ENCODE data around the gene SGSM2. TPM values are rescaled to one million over a fixed set of nuclear protein-coding genes. Genes with fewer than 3 reads are reported as not detected.

SGSM2 gene
- polyA plus RNA-seq, 1 donor from 2014 or later: 222 TPM

DNA sequence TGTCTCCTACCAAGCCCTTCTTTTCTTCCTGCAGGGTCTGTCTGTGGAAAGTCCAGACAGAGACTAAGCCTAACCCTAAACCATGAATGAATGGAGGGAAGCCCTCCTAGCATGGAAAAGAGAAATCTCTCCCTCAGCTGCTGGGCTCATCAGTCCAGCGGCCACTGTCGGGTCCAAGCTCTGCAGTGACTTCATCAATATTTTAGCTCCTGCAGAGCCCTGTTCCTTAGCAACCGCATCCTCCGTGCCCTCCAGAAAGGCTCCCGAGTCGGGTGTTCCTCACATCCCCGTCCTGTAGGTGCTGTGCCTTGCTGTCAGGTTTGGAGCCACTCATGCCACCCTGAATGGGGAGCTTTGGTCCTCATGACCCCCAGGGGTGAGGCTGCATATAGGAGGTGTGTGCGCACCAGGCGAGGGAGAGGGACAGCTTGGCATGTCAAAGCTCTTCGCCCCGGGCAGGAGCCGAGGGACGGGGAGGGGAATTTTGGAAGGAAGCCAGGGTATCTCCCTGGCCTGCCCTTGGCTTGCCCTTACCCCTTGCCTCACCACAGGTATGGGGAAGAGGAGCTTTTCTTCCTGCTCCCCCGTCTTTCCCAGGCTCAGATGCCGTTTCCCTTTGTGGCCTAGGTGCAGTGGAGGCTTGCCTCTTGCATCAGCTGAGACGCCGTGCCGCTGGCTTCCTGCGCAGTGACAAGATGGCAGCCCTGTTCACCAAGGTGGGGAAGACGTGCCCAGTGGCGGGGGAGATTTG lies 23.9 kb downstream of the SGSM2 start:
- no peaks in the 10 kb centered on the region for H3K27me3 ChIP-seq (ENCODE audit: insufficient read depth, low read depth, low read length)
- no peaks in the 10 kb centered on the region for H3K79me2 ChIP-seq (replicated peaks; ENCODE audit: insufficient read depth, low read length)
- no peaks in the 10 kb centered on the region for H3F3A ChIP-seq (ENCODE audit: insufficient read depth, low read length, poor library complexity, severe bottlenecking)
- no peaks in the 10 kb centered on the region for H4K20me1 ChIP-seq (ENCODE audit: insufficient read depth)
- H3K9me2 ChIP-seq (ENCODE audit: insufficient read depth, low read length): no peaks in the 10 kb centered on the region
- TF ChIP-seq, protein P1, sequence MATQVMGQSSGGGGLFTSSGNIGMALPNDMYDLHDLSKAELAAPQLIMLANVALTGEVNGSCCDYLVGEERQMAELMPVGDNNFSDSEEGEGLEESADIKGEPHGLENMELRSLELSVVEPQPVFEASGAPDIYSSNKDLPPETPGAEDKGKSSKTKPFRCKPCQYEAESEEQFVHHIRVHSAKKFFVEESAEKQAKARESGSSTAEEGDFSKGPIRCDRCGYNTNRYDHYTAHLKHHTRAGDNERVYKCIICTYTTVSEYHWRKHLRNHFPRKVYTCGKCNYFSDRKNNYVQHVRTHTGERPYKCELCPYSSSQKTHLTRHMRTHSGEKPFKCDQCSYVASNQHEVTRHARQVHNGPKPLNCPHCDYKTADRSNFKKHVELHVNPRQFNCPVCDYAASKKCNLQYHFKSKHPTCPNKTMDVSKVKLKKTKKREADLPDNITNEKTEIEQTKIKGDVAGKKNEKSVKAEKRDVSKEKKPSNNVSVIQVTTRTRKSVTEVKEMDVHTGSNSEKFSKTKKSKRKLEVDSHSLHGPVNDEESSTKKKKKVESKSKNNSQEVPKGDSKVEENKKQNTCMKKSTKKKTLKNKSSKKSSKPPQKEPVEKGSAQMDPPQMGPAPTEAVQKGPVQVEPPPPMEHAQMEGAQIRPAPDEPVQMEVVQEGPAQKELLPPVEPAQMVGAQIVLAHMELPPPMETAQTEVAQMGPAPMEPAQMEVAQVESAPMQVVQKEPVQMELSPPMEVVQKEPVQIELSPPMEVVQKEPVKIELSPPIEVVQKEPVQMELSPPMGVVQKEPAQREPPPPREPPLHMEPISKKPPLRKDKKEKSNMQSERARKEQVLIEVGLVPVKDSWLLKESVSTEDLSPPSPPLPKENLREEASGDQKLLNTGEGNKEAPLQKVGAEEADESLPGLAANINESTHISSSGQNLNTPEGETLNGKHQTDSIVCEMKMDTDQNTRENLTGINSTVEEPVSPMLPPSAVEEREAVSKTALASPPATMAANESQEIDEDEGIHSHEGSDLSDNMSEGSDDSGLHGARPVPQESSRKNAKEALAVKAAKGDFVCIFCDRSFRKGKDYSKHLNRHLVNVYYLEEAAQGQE (IDR thresholded peaks at IDR 0.05; ENCODE audit: borderline replicate concordance): no peak
- TF ChIP-seq SMC3 (conservative IDR thresholded peaks at IDR 0.05; ENCODE audit: poor library complexity) (no peak), POLR2AphosphoS5 (IDR thresholded peaks at IDR 0.05) (no peak)
- no peak overlapping the region for H3K27ac ChIP-seq (ENCODE audit: low read length)
- H3K4me2 ChIP-seq (ENCODE audit: low read length): no peak overlapping the region
- H3K9me3 ChIP-seq (ENCODE audit: low read length): no peaks in the 10 kb centered on the region
- no peaks in the 10 kb centered on the region for H3K36me3 ChIP-seq (ENCODE audit: insufficient read depth, low read length)
- no peak overlapping the region for H3K9ac ChIP-seq (ENCODE audit: low read length)
- no peak overlapping the region for H2AFZ ChIP-seq (ENCODE audit: low read depth, low read length)
- H3K4me3 ChIP-seq (ENCODE audit: low read length): no peak overlapping the region

DNA sequence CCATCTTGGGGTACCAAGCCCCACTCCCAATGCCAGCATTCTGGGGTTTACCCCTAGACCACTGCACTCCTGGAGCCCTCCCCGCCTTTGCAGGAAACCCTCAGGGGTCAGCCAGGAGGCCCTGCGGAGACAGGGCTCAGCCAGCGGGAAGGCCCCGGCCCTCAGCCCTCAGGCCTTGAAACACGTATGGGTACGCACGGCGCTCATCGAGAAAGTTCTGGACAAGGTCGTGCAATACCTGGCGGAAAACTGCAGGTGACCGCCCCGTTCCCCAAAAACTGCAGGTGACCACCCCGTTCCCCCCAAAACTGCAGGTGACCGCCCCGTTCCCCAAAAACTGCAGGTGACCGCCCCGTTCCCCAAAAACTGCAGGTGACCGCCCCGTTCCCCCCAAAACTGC lies 24.7 kb downstream of the SGSM2 start:
- H3K4me2 ChIP-seq (ENCODE audit: low read length): no peak overlapping the region
- TF ChIP-seq EZH2 (IDR thresholded peaks at IDR 0.05; ENCODE audit: borderline replicate concordance, insufficient read depth, low read length, poor library complexity, severe bottlenecking) (no peak), EP300 (conservative IDR thresholded peaks at IDR 0.05; ENCODE audit: poor library complexity, severe bottlenecking) (no peak), SMC3 (conservative IDR thresholded peaks at IDR 0.05; ENCODE audit: poor library complexity) (no peak), TAF1 (IDR thresholded peaks at IDR 0.05; ENCODE audit: low read depth) (no peak), POLR2AphosphoS5 (IDR thresholded peaks at IDR 0.05) (no peak), RAD21 (conservative IDR thresholded peaks at IDR 0.05) (no peak), MXI1 (conservative IDR thresholded peaks at IDR 0.05; ENCODE audit: poor library complexity, severe bottlenecking) (no peak)
- TF ChIP-seq, protein P1 (IDR thresholded peaks at IDR 0.05; ENCODE audit: borderline replicate concordance): no peak
- TF ChIP-seq, protein P2, sequence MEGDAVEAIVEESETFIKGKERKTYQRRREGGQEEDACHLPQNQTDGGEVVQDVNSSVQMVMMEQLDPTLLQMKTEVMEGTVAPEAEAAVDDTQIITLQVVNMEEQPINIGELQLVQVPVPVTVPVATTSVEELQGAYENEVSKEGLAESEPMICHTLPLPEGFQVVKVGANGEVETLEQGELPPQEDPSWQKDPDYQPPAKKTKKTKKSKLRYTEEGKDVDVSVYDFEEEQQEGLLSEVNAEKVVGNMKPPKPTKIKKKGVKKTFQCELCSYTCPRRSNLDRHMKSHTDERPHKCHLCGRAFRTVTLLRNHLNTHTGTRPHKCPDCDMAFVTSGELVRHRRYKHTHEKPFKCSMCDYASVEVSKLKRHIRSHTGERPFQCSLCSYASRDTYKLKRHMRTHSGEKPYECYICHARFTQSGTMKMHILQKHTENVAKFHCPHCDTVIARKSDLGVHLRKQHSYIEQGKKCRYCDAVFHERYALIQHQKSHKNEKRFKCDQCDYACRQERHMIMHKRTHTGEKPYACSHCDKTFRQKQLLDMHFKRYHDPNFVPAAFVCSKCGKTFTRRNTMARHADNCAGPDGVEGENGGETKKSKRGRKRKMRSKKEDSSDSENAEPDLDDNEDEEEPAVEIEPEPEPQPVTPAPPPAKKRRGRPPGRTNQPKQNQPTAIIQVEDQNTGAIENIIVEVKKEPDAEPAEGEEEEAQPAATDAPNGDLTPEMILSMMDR (IDR thresholded peaks at IDR 0.05; ENCODE audit: poor library complexity, severe bottlenecking): no peak
- H3K9ac ChIP-seq (ENCODE audit: low read length): no peak overlapping the region
- no peaks in the 10 kb centered on the region for H3F3A ChIP-seq (ENCODE audit: insufficient read depth, low read length, poor library complexity, severe bottlenecking)
- H3K9me2 ChIP-seq (ENCODE audit: insufficient read depth, low read length): no peaks in the 10 kb centered on the region
- H3K4me3 ChIP-seq (ENCODE audit: low read length): no peak overlapping the region
- no peak overlapping the region for H2AFZ ChIP-seq (ENCODE audit: low read depth, low read length)
- no peaks in the 10 kb centered on the region for H3K27me3 ChIP-seq (ENCODE audit: insufficient read depth, low read depth, low read length)
- no peaks in the 10 kb centered on the region for H3K9me3 ChIP-seq (ENCODE audit: low read length)
- no peak overlapping the region for H3K27ac ChIP-seq (ENCODE audit: low read length)
- H3K36me3 ChIP-seq (ENCODE audit: insufficient read depth, low read length): no peaks in the 10 kb centered on the region
- no peaks in the 10 kb centered on the region for H4K20me1 ChIP-seq (ENCODE audit: insufficient read depth)
- no peaks in the 10 kb centered on the region for H3K79me2 ChIP-seq (replicated peaks; ENCODE audit: insufficient read depth, low read length)
